ENCODE data around the gene KCNJ11.

- TF ChIP-seq CTCF (IDR thresholded peaks at IDR 0.05), result no peak
- TF ChIP-seq ZFX (IDR thresholded peaks at IDR 0.05; ENCODE audit: borderline replicate concordance), result no peak
Measured at GRCh38 chr11:17382046-17382728, 6.3 kb downstream of the KCNJ11 start.
